ENCODE measurements around the gene PTPRA.

The PTPRA gene

DNA sequence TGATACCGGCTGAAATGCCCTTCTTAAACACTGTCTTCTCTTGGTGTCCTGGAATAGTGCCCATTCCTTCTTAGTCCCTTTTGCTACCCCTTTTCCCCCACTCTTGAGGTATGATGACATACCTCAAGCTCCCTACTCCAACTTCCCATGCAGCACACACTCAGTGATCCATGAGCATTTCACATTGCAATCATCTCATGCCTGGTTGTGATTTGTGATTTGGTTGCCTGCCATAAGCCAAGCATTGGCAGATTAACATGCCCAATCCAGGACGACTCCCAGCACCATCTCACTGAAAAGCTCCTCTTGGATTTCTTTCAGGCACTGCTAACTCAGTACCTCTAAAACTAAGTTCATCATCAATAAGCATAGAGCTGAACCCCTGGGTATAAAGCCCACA is 14.7 kb upstream of the PTPRA start:
- no peak for DNase-seq (ENCODE audit: low read depth)

DNA sequence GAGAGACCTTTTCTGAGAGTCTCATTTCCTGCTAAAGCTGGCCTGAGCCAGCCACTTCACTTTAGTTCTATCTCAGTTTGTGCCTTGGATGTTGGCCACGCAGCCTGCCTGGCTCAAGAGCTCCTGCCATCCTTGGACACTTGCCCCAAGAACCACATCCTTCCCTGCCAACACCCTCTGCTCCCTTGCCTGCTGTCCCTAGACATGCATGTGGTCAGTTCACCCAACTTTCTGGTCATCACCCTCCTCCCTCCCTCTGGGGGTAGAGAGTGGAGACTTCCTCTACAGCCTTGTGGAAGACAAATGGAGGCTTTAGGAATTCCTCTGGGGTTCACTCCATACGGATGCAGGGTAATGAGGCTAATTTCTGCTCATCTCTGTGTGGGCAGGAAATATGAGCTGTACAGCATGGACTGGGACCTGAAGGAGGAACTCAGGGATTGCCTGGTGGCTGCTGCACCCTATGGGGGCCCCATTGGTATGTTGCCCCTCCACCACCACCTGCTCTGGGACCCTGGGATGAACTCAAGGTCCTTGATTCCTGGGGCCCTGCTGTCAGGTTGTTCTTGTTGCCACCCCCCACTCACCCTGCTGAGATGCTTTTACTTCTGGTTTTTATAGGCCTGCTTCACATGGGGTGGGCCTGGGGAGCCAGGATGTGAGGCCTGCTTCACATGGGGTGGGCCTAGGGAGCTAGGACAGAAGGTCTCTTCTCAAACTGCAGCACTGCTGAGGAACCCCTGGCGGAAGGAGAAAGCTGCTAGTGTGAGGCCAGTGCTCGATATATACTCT is 13.8 kb upstream of the PTPRA start:
- DNase-seq (ENCODE audit: low read depth) = no peak

DNA sequence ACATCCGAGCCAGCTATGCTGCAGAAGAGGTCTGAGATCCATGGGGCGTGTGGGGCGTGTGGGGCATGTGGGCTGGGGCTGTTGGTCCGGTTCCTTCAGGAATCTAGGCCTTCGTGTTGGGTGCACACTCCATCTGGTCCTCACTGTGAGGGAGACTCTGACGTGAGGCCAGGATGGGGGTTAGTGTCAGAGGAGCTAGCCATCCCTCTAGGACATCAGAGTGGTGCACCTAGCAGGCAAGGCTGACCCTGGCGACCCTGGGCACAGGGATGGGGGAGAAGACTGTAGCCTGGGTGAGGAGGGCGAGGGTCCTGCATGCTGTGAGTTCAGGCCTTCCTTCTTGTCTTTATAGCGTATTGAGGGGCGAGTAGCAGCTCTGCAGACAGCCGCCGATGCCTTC is 8.7 kb upstream of the PTPRA start:
- DNase-seq (ENCODE audit: low read depth) = no peak

DNA sequence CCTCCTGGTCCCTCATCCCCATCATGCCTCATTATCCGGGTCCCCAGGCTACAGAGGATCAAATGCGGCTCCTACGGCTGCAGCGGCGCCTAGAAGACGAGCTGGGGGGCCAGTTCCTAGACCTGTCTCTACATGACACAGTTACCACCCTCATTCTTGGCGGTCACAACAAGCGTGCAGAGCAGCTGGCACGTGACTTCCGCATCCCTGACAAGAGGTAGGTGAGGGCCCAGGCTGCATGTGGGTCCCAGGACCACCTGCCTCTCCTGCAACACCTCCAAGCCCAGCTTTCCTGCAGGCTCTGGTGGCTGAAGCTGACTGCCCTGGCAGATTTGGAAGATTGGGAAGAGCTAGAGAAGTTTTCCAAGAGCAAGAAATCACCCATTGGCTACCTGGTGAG is 8.2 kb upstream of the PTPRA start:
- DNase-seq (ENCODE audit: low read depth) = no peak

DNA sequence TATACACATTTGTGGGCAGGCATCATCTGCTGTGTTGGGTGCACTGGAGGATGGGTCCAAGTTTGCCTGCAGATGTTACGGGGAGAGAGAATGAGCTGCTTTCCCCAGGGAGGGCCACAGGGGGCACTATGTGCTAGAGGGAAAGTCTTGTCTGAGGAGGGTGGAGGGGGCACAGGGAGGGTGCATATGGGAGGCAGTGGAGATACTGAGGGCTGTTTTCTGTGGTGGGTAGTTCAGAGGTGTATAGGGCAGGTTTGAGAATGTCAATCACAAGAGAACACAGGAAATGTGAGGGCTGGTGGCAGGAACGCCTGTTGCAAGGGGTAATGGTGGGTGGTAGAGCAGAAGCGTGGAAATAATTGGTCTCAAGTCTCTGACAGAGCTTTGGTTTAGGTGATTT is 7.7 kb upstream of the PTPRA start:
- no peak for DNase-seq (ENCODE audit: low read depth)

DNA sequence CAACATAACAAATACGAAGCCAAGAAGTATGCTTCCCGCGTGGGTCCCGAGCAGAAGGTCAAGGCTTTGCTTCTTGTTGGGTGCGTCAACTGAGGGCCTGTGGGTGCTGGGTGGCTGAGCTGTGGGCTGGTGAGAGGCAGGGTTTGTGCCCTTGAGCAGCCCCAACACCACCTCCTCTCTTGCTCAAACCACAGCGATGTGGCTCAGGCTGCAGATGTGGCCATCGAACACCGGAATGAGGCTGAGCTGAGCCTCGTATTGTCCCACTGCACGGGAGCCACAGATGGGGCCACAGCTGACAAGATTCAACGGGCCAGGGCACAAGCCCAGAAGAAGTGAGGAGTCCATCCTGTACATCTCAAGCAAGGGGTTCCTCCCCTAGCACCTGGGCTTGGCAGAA is 7.0 kb upstream of the PTPRA start:
- DNase-seq (ENCODE audit: low read depth) = no peak

DNA sequence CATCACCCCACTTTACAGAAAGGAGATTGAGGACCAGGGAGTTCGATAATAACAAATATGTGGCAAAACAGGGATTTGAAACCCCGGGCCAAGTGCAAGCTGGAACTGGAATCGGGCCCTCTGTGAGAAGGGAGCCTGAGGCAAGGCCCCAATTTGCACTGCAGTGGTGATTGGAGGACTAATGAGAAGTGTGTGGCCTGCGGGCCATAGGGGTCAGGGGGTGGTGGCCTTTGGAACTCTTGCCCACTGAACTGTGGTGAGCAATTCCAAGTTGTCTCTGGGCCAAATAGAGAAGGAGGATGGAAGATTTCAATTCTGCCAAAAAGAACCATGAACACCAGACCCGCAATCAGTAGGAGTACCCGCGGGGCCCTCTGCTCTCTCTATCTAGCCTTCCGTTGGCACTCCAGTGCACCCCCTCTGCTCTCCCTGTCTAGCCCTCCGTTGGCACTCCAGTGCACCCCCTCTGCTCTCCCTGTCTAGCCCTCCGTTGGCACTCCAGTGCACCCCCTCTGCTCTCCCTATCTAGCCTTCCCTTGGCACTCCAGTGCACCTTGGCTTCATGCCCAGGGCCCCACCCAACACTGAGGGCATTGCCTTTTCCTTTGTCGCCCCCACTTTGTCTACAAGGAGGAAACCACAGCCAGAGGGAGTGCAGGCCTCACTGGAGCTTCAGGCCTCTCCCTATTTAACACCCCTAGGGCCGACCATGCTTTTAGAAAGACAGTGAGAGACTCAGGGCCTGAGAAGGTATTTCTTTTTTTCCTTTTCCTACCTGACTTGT is 6.0 kb upstream of the PTPRA start:
- no peak for DNase-seq (ENCODE audit: low read depth)

DNA sequence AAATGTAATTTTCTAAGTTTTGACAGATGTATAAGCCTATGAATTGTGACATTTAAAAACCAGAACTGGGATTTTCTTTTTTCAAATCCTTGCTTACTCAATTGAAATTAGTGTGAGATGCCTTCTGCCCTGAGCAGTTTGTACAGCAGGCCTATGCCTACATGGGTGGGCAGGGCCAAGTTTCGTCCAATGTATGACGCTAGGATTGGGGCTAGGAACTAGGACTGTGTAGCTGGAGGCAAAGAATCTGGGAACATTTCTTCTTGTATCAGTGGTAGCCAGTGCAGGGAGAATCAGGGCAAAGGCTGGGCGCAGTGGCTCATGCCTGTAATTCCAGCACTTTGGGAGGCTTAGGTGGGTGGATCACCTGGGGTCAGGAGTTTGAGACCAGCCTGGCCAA is 3.9 kb upstream of the PTPRA start:
- no peak for DNase-seq (ENCODE audit: low read depth)

DNA sequence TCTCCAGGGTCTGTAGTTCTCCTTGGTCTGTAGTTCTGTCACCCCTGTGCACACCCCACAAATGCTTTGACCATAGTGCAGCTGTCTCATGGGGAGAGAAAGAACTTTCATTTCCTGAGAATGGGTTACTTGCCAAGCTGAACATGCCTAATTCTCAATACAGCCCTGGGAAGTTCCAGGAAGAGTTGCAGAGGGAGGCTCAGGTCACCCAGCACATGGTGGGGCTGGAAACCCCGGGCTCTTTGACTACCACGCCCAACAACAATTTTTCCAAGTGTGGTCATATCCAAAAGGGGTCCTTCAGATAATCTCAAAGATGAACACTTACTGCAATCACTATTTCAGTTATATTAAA is 2.2 kb upstream of the PTPRA start:
- DNase-seq (ENCODE audit: low read depth) = no peak

DNA sequence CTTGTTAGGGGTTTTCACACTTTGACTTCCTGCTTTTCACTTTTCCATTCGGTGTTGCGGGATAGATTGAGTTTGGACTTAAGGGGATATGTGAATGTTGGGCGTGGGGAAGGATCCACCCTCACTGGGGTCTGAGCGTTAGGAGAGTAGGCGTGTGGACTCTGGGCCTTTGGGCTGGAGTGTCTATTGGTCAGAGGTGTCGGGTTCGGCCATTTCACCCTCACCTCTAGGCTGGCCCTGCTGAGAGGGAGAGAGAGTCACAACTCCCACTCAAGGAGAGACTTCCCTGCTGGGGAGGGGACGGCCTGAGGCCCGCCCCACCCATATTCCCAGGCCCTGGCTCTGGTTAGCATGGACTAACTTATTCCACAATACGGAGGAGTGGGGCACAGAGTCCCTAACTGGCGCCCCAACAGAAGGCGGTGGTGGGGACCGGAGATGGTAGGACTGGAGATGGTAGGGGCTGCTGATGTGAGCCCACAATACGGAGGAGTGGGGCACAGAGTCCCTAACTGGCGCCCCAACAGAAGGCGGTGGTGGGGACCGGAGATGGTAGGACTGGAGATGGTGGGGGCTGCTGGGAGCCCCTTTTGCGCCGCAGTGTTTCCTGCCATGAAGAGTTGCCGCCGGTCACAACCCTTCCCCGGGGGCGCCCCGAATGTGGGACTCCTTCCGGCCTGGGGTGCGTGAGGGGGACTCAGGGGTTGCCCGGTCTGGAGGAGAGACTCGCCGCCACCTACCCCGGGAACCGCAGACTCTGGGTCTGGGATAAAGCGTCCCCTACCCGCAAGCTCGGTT is 1.4 kb upstream of the PTPRA start:
- DNase-seq (ENCODE audit: low read depth) = no peak

DNA sequence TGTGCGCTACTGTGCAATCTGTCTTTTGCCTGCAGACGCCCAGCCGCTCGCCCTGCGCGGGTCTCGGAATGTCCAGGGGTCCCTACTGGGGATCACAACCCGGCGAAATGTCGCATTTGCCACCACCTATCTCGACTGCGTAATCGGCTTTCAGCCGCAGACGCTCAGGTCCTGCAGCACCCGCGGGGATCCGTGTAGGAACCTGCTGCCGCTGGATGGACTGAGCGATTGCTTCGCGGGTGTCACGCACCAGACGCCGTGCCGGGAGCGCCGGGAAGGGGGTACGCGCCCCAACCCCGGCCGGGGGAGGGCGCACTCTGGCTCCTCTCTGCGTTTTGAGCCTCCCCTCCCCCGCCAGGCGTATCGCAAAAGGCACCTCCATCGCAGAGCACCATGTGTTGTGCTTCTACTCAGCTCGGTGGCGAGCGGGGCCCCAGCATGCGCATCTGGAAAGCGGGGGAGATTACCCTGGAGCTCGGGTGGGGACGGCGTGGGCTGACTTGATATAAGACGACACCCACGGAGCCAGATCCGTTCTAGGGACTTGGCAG is 747 bp upstream of the PTPRA start:
- peak; percentile 59 for DNase-seq (ENCODE audit: low read depth)

DNA sequence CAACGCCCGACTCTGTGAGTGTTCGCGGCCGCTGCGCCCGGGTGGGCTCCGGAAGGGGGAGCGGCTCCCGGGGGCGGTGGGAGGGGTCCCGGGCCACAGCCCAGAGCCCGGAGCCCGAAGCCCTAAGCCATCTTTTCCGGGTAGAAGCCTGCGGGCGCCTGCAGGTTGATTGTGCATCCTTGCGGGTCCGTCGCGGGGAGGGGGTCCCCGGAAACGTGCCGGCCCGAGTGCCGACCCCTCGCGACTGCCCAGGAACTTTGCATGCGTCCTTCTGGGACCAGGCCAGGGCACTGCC is 413 bp downstream of the PTPRA start:
- DNase-seq (ENCODE audit: low read depth) = no peak

DNA sequence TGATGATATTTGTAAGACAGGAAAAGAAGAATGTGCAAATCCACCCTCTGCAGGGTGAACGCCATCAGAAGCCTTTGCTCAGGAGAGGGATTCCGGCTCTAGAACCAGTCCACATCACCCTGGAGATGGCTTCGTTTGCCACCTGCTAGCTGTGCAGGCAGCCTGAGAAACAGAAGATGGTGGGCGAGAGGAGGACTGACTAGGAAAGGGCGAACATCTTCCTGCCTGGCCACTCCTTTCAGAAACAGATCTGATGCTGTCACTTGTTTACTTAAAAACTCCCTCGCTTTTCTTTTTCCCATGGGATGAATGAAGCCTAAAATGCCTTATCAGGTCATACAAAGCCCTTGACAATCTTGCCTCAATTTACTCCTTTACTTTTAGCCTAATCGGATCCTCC is 1.2 kb downstream of the PTPRA start:
- DNase-seq (ENCODE audit: low read depth) = no peak

DNA sequence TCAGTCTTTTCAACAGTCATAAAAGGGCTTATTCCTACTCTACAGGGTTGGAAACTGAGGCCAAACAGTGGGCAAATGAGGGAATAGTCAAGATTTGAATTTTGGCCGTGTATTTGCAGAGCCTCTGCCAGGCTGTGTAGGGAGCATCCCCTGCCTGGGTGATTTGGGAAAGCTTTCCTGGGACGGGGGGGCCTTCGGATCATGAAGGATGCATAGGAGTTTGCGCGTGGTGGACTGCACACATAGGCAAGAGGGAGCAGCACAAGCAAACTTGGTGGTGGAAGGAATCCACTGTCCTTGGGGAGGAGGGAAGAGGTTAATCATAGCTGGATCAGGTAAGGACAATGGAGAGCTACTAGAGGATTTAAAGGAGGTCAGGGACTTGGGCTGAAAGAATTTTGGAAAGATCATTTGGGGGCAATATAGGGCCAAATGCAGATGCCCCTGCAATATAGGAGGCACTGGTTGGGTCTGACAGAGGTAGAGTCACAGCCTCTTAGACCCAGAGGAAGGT is 2.5 kb downstream of the PTPRA start:
- no peak for DNase-seq (ENCODE audit: low read depth)

DNA sequence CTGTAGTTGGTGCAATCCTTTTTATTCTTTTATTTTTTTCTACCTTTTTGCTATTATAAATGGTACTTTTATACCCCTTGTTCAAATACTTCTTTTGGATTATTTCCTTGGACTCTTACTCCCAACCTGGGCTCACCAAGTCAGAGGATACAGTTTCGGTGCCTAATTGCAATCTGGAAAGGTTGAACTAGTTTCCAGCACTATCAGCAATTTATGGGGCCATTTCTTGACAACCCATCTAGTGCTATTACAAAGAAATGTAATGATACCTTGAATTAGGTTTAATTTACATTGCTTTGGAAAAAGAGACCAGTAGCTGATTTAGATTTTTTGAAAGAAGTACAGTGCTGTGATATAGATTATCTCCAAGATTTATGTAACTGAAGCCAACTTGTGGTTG is 5.2 kb downstream of the PTPRA start:
- no peak for DNase-seq (ENCODE audit: low read depth)

DNA sequence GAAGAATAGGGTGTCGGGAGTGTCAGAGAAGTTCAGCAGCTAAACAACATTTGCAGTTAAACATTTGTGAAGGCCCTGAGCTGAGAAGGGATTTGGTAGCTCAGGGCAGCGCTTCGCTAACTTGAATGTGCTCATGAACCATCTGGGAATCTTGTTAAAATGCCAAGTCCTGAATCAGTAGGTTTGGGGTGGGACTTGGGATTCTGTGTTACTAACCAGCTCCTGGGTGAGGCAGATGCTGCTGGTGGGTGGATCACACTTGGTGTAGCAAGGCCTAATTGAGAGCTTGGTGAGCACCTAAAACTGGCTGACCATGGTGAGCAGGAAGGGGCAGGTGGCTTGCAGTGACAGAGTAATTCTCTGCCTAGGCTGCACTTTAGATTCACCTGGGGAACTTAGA is 5.9 kb downstream of the PTPRA start:
- no peak for DNase-seq (ENCODE audit: low read depth)

DNA sequence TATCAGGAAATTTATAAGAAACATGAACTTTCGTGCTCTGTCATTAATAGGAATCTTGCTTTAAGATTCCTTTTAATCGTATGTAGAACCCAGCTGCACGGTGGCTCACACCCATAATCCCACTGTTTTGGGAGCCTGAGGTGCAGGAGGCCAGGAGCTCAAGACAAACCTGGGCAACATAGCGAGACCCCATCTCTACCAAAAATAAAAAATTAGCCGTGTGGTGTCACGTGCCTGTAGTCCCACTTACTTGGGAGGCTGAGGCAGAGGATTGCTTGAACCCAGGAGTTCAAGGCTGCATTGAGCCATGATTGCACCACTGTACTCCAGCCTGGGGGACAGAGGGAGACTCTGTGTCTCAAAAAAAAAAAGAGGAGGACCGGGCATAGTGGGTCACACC is 7.4 kb downstream of the PTPRA start:
- DNase-seq (ENCODE audit: low read depth) = no peak

DNA sequence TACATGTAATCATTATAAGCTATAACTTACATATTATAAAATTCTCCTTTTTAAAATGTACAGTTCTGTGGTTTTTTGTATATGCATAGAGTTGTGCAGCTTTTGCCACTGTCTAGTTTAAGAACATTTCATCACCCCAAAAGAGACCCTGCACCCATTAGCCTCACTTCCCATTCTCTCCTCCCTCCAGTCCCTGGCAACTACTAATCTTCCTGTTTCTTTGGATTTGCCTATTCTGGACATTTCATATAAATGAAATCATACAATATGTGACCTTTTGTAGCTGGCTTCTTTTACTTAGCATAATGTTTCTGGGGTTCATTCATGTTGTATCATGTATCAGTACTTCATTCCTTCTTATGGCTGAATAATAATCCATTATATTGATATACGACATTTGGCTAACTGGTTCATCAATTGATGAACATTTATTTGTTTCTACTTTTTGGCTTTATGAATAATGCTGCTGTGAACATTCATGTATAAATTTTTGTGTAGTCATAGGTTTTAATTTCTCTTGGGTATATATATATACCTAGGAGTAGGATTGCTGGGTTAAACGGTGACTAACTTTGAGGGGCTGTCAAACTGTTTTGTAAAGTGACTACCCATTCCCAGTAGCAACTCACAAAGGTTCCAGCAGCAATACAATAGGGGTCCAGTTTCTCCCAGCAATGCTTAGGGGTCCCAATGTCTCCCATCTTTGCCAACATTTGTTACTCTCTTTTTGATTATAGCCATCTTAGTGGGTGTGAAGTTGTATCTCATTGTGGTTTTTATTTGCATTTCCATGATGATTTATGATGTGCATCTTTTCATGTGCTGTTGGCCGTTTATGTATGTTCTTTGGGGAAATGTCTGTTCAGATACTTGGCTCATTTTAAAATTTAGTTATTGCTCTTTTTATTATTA is 10.7 kb downstream of the PTPRA start:
- no peak for DNase-seq (ENCODE audit: low read depth)

DNA sequence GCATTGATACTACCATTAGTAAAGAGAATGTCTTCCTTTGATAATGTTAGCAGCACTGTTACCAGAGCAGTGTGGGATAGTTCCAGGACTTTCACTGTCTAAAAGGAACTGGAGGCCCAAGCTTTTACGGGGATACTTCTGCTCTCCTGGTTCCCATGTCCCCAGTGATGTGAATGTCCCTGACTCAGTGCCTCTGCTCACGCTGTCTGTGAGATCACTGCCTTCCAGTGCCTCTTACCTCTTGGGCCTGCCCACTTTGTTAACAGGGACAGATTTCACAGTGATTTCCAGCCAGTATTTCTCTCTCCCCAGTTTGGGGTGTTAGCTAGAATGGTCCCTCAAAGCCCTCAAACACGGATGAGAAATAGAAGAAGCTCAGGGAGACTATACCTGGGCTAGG is 14.4 kb downstream of the PTPRA start:
- DNase-seq (ENCODE audit: low read depth) = no peak

DNA sequence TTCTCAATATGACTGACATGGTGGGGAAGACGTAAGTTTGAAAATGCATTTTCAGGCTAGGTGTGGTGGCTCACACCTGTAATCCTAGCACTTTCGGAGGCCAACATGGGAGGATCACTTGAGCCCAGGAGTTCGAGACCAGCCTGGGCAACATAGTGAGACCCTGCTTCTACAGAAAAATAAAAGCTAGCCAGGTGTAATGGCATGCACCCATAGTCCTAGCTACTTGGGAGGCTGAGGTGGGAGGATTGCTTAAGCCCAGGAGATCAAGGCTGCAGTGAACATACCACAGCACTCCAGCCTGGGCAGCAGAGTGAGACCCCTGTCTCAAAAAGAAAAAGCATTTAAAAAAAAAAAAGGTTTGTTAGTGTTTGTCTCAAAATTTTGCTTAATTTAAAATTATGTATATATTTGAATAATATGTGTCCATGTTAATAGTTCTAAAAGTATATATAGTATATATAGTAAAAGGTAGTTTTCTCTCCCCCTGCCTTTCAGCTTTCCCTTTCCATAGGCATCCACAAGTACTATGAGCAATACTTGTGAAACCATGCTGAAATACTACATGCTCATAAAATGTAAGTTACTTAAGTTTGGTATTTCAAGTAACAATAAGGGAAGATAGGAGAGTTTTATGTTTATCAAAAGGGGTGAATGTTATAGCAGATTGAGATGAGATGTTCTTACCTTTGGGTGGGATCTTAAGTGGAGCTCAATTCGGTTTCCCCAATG is 15.1 kb downstream of the PTPRA start:
- DNase-seq (ENCODE audit: low read depth) = no peak

DNA sequence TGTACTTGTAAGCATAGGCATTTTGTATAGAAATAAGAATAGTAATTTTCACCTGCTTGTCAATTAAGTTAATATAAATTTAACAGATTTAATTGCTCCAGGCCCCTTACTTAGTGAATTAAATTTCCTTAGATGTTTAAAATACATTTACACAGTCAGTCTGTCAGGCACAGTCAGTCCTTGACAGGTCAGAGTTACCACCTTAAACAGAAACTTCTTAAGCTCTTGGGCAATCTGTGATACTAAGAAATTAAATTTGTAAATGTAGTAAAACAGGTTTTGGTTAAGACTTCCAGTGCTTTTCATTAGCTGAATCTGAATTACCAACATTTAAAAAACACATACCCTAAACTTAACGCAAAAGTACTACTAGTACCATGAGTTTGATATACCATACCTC is 15.9 kb downstream of the PTPRA start:
- no peak for DNase-seq (ENCODE audit: low read depth)
